ENCODE measurements around the gene AP4B1.

AP4B1 gene

GRCh38 chr1:113934006-113934405 is 29.4 kb upstream of the AP4B1 start (continued):
- TF ChIP-seq, protein P1, sequence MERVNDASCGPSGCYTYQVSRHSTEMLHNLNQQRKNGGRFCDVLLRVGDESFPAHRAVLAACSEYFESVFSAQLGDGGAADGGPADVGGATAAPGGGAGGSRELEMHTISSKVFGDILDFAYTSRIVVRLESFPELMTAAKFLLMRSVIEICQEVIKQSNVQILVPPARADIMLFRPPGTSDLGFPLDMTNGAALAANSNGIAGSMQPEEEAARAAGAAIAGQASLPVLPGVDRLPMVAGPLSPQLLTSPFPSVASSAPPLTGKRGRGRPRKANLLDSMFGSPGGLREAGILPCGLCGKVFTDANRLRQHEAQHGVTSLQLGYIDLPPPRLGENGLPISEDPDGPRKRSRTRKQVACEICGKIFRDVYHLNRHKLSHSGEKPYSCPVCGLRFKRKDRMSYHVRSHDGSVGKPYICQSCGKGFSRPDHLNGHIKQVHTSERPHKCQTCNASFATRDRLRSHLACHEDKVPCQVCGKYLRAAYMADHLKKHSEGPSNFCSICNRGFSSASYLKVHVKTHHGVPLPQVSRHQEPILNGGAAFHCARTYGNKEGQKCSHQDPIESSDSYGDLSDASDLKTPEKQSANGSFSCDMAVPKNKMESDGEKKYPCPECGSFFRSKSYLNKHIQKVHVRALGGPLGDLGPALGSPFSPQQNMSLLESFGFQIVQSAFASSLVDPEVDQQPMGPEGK (CRISPR knock-in tag; IDR thresholded peaks at IDR 0.05; ENCODE audit: borderline replicate concordance), result no peak
- TF ChIP-seq ZFP30 (CRISPR knock-in tag; IDR thresholded peaks at IDR 0.05), result no peak
- no peak for TF ChIP-seq ZNF565 (CRISPR knock-in tag; conservative IDR thresholded peaks at IDR 0.05; ENCODE audit: low read depth)
- no peak for TF ChIP-seq ZNF70 (CRISPR knock-in tag; IDR thresholded peaks at IDR 0.05)
- no peak for TF ChIP-seq BACH2 (CRISPR knock-in tag; IDR thresholded peaks at IDR 0.05; ENCODE audit: borderline replicate concordance)
- TF ChIP-seq, protein P2, sequence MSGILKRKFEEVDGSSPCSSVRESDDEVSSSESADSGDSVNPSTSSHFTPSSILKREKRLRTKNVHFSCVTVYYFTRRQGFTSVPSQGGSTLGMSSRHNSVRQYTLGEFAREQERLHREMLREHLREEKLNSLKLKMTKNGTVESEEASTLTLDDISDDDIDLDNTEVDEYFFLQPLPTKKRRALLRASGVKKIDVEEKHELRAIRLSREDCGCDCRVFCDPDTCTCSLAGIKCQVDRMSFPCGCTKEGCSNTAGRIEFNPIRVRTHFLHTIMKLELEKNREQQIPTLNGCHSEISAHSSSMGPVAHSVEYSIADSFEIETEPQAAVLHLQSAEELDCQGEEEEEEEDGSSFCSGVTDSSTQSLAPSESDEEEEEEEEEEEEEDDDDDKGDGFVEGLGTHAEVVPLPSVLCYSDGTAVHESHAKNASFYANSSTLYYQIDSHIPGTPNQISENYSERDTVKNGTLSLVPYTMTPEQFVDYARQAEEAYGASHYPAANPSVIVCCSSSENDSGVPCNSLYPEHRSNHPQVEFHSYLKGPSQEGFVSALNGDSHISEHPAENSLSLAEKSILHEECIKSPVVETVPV (CRISPR knock-in tag; IDR thresholded peaks at IDR 0.05), result no peak
- no peak for TF ChIP-seq ESRRG (CRISPR knock-in tag; IDR thresholded peaks at IDR 0.05)
- TF ChIP-seq ZNF8 (CRISPR knock-in tag; IDR thresholded peaks at IDR 0.05), result no peak
- no peak for TF ChIP-seq ZFP3 (CRISPR knock-in tag; IDR thresholded peaks at IDR 0.05)
- TF ChIP-seq TOX (CRISPR knock-in tag; IDR thresholded peaks at IDR 0.05; ENCODE audit: borderline replicate concordance), result no peak
- TF ChIP-seq ISL1 (CRISPR knock-in tag; IDR thresholded peaks at IDR 0.05), result no peak
- TF ChIP-seq ZC3H10 (CRISPR knock-in tag; IDR thresholded peaks at IDR 0.05), result no peak
- TF ChIP-seq CSDC2 (CRISPR knock-in tag; IDR thresholded peaks at IDR 0.05), result no peak

DNA sequence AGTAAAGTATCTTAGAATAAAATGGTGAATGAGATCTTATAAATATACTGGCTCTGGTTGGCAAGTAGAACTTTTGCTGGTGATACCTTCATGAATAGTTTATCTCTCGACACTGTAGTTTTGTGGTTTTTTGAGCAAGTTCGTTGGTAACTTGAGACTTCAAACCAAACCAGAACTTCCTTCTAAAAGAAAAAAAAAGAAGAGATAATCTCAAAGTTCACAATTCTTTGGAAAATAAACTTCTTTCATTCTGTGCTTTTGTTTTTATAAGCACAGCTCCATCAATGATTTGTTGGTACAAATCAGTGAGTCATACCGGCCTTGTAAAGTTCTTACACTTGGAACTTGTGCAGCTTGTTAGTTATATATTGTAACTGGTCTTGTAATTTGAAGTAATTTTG is 26.9 kb upstream of the AP4B1 start:
- no peak for ATAC-seq
- no peak for TF ChIP-seq OSR1 (CRISPR knock-in tag; IDR thresholded peaks at IDR 0.05)

DNA sequence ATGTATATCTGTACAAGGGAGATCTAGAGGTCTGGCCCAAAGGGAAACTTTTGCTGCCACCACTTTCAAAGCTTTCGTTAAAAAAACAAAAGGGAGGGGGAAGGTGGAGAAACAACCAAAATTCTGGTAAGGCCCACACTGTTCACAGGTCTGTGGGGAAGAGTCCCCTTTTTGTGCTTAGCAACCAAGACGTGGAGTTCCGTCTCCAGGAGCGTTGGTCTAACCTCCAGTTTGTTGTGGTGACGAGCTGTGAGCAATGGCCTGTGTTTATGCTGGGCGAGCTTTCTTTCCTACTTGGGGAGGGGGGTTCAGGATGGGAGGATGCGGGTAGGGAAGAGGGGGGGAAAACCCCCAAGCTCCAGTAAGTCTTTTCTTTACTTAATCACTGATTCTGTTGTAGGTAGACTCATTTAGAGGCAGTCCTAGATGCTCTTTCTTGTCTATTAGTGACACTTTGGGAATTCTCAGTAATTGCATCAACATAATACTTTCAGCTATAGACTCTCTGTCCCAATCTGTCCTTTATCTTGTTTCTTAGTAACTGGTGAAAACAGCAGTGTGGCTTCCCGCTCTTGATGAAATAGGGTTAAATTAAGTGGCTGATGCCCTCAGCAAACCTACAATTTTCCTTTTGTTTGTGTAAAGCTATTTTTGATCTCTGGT is 26.0 kb upstream of the AP4B1 start:
- TF ChIP-seq, protein P1 (CRISPR knock-in tag; IDR thresholded peaks at IDR 0.05; ENCODE audit: borderline replicate concordance), result peak; percentile 35; the same call in 1 of the 2 replicates
- no peak for TF ChIP-seq ZNF8 (CRISPR knock-in tag; IDR thresholded peaks at IDR 0.05)

DNA sequence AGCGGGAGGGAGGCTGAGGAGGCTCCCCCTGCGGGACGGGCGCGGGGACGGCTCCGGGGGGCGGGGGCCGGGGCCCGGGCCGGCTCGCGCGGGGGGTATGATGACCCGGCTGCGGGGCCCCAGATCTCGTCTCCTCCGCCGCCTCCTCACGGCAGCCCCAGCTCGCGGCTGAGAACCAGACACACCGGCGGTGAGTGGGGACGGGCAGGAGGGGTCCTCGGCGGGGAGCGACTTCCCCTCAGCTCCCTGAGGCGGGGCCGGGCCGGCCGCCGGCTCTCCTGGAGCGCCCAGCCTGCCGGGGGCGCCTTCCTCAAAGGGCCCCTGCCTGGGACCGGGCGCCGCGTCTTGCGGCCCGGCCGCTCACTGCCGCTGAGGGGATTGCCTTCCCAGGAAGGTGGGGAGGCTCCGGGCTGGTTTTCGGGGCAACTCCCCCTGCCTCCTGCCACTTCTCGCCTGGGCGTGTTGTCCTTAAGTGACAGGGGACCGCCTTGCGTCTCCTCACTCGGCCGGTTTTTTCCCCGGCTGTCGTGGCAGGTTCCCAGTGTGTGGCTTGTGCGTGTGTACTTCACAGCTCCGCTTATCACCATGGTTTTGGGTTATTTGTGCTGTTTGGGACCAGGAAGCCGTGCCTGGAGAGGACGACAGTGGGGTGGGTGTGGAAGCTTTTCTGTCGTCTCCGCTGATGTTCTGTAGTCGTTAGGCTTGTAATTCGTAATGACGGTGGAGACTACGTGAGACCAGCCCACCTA is 25.3 kb upstream of the AP4B1 start:
- no peak for TF ChIP-seq ZNF565 (CRISPR knock-in tag; conservative IDR thresholded peaks at IDR 0.05; ENCODE audit: low read depth)
- 0 out of 2 replicates have a peak, but pooled peaks have one; percentile 18 for TF ChIP-seq ZFP3 (CRISPR knock-in tag; IDR thresholded peaks at IDR 0.05)
- no peak for TF ChIP-seq ARNTL (CRISPR knock-in tag; IDR thresholded peaks at IDR 0.05; ENCODE audit: borderline replicate concordance, low read depth)
- no peak for TF ChIP-seq CSDC2 (CRISPR knock-in tag; IDR thresholded peaks at IDR 0.05)
- TF ChIP-seq, protein P2 (CRISPR knock-in tag; IDR thresholded peaks at IDR 0.05), result no peak
- TF ChIP-seq SNAI2 (CRISPR knock-in tag; IDR thresholded peaks at IDR 0.05), result no peak
- no peak for TF ChIP-seq BACH2 (CRISPR knock-in tag; IDR thresholded peaks at IDR 0.05; ENCODE audit: borderline replicate concordance)
- TF ChIP-seq CREB5 (CRISPR knock-in tag; IDR thresholded peaks at IDR 0.05; ENCODE audit: low read depth), result no peak
- ATAC-seq, result peak; percentile 55

More for the DNA sequence above, 26.0 kb upstream of the AP4B1 start:
- ATAC-seq, result peak; percentile 72

Data from SK-N-SH treated with all-trans-retinoic acid at 6 μM for 48 hours (cell line).